HG02981 (cell line): ENCODE results near the gene ITSN2.
A peak's percentile ranks its signal among the peaks of the same experiment; 100 is the strongest.
"Not testable (repeated sequence)": the region's sequence is repeated elsewhere in the genome, so short reads cannot be mapped to it uniquely, and the experiment has no call there.

Experiments
- ATAC-seq: cut with Tn5 transposase; IDR thresholded peaks from one replicate; pipeline ENCODE4 v1.9.1; 2021; ENCODE audit warnings: mild to moderate bottlenecking, moderate library complexity; ENCODE audit not compliant: unreplicated experiment

Gene ITSN2

DNA sequence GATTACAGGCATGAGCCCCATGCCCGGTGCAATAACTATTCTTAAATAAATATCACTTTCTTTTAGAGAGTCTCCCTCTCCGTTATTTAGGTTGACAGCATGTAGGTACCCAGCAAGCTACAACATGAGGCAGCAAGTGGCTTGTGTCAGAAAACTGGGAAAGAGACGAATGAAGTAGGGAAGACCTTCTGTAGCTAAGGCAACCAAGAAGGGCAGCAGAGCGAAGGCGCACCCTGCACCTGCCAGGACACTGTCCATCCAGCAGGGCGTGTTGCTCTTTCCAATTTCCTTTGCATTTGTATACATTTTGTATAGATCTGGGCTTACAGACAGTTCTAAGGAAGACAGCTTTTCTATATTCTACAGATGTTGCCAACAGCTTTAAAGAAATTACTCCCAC is 137.4 kb downstream of the ITSN2 start:
- no peak for ATAC-seq

DNA sequence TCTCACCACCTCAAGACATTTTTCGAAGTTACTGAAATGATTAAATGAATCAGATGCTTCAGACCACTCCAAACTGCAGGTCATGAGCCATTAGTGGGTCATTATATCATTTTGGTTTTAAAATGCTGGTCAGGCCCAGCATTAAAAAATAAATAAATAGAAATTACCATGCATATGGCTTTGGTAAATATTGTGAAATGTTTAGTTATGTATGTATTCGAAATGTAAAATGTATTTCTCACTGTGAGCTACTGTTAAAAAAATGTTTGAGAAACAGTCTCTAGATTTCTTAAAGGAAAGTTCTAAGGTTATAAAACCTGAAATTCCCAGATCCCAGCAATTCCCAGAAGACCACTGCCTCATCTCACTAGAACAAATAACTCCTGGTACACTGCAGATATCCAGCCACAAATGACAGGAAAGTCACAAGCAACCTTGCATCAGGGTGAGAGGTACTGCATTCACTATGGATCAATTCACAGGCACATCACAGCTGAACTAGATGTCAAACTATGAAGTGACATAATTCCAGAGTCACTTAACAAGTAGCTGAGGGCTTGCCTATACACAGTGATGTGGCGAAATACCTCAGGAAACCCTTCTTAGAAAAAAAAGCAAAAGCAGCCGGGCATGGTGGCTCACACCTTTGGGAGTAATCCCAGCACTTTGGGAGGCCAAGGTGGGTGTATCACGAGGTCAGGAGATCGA is 138.8 kb downstream of the ITSN2 start:
- ATAC-seq = no peak

DNA sequence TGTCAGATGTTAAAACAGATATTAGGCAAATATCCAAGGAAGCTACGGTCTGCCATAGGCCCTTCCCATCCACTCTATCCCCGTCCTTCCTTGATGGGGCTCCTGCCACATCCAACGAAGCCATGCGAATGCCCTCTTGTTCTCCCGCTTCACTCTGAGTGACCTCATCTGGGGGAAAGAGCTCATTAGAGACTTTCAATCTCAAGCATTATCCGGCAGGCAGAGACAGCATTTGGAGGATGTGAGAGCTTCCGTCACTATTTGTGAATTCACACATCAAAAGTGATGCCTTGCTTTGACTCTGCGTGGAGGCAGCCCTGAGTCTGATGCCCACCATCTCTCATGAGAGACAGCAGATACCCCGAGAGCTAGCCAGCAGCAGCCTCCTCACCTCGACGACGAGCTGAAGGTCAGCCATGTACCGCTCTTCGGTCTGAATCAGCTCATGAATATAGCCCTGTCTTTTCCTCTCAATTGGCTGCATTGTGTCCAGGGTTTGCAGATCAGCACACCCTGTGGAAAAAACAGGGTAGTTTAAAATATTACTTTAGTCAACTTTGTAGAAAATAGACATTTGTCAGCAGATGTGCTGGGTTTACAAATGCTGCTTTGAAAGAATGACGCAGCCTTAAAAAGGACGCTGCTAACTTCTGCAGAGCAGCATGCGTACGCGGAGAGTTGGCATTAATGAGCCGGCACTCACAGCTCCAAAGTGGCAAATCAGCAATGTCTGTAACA is 139.6 kb downstream of the ITSN2 start:
- ATAC-seq = no peak

DNA sequence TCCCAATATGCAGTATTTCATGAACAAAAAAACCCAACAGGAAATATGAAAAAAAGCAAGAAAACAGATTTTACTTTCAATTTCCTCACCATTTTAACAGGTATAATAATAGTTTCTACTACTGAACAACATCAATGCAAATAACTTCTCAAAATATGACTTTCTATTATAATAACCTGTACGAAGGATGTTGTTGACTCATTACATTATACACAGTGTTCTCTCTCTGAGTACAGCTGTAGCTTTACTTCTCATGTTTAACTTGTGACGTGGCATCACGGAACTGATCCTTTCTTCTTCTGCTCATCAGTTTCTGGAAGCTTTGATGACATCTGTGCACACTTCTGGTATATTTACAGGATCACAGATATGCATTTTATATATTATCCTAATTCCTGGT is 145.5 kb downstream of the ITSN2 start:
- ATAC-seq = peak; percentile 96

DNA sequence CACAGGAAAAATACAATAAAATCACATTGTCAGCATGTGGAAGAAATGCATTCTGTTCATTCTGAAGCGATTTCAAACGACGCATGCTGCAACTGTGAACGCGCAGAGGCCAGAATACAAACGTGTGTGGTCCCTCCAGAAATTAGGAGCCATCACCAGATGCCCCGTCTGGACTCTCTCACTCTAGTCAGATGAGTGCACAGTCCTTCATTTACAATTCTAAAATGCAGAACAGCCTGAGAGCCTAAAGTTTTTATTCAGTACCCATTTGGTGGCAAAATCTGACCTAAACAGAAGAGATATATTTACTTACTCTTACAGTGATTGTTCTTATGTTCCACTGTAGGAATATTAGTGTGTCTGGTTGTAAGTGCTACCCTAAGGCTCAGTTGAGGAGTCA is 148.9 kb downstream of the ITSN2 start:
- ATAC-seq = no peak

DNA sequence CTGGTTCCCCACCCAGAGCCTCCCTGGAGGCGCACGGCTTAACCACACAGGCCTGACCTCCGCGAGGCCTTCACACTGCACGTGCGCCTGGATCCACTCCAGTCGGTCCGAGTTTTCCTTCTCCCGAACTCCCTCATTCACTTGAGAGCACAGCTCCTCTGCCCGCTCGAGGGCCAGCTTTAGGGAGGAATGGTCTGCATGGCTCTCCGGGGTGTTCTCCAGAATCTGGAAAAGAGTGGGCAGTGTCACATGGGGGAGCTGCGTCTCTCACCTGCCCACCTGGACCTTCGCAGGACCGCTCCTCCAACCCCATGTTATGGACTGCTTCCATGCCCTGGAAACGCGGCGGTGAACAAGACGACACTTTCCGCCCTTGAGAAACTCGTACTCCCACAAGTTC is 149.6 kb downstream of the ITSN2 start:
- ATAC-seq = no peak

DNA sequence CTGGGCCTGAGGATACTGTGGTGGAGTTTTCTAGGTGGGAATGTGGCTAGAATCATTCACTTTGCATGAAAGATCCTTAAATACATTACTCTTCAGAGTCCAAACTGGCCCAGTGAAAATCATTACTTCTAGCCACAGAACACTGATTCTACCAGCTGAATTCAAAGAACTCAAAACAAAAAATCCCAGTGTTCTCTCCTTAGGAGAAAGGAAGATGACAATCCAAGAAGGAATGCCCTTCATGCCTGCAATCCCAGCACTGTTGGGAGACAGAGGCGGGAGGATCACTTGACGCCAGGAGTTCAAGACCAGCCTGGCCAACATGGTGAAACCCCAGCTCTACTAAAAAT is 150.3 kb downstream of the ITSN2 start:
- no peak for ATAC-seq

DNA sequence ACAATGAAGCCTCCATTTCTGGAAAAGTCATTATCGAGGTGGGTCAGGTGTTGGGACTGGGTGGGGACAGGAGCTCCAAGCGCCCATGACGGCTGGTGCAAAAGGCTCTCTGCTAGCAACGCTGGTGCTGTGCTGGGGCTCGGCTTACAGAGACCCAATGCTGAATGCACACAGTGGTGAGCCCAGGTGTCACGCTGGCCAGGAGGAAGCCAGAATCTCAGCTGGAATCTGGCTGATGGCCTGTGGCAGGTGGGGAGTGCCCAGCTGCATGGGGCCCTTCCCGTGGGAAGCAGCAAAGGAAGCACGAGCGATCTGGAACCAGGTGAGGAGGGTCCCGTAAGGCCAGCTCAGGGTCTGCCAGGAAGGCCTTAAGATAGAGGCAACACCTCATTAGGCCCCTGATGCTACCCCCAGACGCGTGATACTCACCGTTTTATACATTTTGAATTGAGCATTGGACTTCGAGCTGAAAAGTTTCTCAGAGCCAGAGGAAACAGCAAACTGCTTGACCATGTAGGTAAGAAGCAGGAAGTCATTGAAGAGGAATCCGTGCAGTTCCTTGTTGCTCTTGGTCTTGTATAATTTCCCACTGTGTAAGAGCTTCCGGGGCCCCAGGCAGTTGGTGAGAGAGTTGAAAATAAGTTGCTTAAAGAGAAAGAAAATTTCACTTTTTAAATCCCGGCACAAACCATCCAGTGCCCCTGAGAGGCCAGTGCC is 150.8 kb downstream of the ITSN2 start:
- ATAC-seq = no peak

DNA sequence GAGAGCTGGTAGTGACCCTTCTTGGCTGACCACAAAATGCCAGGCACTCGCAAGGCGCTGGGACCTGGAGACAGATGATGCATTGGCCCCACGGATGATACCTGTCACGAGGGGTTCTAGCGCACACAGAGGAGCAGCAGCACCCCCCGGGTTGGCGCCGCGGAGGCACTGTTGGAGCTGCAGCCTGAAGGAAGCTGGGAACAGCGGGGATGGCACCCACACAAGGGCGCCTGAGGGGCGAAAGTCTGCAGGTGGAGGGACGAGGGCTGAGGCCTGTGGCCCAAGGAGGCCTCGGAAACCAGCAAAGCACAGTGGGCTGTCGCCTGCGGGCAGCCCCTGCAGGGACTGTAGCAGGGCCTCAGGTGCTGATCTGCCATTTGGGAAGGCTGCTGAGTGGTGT is 151.8 kb downstream of the ITSN2 start:
- ATAC-seq = no peak

DNA sequence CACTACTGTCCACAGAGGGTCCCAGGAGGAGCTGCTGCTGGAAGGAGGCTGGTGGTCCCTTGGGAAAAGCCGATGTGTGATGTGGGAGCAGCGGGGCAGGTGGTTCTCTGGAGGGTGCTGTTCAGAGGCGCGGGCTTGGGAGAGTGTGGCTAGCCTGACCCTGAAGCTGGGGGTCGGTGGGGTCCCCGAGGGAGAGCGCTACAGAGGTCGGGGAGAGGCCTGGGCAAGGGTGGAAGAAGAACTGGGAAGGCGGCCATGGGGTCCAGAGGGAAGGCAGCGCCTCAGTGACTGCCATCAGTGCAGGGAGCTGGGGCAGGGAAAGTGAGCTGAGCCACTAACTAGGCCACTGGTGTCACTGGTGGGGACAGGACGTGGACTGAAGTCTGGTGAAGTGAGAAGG is 153.0 kb downstream of the ITSN2 start:
- ATAC-seq = no peak

DNA sequence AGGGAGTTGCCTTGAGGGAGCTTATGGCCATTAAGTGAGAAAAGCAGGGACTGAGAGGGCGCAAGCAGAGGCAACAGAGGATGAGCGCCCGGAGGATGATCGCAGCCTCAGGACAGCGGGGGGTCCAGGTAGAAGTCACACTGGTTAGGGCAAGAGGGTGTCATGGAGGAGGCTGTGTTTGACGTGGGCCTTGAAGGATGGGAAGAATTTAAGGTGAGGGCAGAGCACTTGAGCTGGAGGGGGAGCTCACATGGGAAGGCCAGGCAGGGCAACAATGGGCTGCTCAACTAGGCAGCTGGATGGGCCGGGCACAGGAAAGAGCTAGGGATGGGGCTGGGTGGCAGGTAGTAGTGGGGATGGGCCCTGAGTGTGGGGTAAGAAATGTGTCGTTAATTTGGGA is 153.6 kb downstream of the ITSN2 start:
- no peak for ATAC-seq

DNA sequence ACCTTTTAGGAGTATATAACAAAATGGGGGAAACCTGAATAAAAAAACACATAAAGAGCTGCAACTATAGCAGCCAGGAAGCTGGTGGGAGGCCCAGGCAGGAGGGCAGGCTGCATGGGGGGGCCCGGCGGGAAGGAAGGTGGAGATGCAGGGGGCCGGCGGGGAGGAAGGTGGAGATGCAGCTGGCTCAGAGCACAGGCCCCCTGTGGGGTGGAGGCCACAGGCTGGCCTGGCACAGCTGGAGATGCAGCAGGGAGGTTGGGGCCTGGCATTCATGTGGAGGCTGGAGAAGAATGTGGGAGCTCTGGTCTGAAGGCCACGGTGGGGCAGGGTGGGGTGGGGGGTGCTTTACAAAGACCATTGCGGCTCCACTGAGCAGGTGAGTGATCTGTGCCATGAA is 154.1 kb downstream of the ITSN2 start:
- no peak for ATAC-seq

DNA sequence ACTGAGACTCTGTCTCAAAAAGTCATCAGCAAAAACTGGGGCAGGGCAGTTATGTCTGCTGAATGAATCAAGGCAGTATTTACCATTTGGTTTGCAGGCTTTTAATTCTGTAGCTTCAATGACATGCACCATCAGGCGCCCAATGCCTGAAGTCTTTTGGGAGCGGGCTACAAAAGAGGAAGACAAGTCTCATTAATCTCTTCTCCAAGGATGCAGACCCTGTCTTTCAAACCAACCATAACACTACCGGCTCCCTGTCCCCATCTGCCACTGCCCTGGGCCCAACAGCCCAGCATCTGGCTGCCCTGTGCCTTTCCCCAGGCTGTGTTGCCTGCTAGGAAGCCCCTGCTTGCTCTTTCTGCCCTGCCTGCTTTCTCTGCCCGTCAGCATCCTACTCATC is 155.2 kb downstream of the ITSN2 start:
- no peak for ATAC-seq

DNA sequence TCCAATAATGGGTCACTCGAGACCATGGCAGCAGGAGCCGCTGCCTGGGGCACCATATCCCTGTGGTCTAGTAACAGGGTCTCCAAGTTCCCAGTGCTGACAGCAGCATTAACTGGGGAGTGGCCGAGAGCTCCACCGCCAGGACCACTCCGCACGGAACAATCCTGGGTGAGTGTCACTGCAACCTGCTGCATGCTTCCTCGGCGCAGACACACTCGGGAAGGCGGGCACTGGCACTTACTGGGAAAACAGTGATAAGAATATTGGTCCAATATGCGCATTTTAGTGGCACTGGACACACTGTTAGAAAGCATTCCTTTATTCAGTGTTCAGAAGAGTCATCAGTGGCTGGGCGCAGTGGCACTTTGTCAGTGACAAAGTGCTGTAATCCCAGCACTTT is 155.8 kb downstream of the ITSN2 start:
- ATAC-seq = no peak

DNA sequence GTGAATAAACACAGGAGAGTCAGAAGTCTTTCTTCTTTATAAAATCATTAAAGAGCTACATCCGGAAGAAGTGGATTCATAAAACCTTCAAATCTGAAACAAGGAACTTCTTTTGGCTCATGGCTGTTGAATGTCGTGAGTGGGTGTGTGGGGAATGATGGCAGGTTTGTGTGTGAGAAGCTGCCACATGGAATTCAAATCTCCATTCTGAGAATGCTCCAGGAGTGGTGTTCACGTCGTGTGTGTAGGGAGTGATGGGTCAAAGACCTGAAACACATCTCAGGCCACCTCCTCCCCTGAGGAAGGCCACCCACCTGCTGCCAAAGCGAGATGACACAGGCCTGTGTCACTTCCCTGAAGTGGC is 156.6 kb downstream of the ITSN2 start:
- ATAC-seq = no peak

DNA sequence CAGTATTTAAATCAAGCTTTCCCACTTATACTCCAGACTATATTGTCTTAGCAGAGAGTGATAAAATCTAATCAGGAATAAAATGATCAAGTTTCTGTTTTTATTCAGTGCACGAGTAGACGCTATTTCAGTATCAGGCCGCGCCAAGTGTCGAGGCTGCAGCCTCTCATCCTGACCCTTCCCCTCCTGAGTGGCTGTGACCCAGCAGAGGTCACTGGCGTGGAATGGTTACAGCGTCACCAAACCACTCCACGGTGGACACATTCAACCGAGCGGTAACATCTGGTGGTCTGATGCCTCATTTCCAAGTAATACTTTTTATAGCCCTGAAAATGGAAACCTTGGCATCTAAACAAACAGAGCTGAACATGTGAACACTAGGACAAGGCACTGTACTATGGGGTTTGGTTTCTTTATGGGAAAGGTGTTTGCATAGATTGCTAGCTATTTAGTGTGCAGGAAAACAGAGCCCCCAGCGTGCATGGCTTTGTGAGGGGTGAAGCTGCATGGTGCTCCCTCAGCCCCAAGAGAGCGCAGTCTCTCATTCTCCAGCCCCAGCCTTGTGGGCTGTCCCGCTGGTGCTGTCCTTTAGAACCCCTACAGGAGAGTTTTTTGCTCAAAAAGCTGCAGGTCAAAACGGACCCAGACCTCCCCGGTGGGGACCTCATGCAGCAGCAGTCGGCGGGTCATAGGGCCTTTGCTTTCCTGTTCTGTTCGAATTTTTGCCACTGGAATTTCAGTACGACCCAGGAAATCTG is 157.1 kb downstream of the ITSN2 start:
- ATAC-seq = no peak

DNA sequence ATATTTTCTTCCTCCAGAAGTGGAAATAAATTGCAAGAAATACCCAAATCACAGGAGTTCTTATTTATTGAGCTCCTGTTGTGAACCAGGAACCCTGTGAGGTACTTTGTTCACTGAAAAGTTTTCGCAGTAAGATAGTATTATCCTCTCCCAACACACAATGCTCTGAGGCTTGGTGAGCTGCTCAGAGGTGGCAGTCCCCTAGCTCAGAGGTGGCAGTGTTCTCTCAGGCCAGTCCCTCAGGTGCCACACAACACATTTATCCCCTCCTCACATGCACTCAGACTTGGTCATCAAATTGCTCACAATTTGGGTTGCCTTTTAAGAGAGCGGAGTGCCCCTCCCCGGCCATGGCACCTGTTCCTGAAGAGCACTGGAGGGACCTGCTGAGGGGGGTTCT is 159.5 kb downstream of the ITSN2 start:
- ATAC-seq = no peak

DNA sequence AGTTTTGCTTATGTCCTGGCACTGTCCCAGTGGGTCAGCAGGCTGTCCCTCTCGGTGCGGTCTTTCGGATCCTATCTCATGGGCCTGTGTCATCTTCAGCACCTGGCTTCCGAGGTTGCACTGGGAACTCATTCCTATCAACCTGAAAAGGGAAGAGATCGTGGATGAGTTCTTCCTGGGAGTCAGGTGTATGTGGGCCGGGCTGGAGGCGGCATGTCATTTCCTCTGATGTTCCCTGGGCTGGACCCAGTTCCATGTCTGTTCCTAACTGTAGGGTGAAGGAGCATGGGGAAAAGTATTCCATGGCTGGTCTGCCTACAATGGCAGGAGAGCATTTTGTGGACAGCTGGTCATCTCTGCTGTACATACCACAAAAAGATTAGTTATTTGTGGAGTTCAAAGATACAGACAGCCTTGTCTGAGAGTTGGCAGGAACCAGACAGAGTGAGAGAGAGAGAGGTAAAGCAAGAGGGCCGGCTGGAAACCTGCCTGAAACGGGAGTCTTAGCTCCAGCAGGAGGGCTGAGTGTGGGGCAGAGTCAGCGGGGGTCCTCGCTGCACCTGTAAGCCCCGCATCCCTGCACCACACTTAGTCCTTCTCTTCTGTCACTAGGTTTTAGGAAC is 160.3 kb downstream of the ITSN2 start:
- ATAC-seq = no peak

DNA sequence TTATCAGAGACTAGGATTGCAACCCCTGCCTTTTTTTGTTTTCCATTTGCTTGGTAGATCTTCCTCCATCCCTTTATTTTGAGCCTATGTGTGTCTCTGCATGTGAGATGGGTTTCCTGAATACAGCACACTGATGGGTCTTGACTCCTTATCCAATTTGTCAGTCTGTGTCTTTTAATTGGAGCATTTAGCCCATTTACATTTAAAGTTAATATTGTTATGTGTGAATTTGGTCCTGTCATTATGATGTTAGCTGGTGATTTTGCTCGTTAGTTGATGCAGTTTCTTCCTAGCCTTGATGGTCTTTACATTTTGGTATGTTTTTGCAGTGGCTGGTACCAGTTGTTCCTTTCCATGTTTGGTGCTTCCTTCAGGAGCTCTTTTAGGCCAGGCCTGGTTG is 163.1 kb downstream of the ITSN2 start:
- ATAC-seq = not testable (repeated sequence)

DNA sequence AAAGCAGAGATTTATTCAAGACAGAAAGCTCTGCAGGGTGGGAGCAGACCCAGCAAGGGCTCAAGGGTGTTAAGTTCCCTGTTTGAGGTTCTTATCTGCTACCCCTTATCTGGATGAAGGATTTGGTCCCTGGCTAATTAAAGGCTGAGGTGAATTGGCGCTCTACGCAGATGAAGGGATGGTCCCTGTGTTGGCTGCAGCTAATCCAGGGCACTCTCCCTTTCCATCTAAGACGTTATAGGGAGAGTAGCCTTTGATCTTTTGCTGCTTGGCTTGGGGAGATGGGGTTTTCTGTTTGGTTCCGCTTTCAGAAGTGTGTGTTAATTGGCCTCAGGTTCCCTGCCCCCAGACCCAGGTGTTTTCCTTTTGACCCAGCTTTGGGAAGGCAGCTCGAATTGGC is 168.5 kb downstream of the ITSN2 start:
- no peak for ATAC-seq

DNA sequence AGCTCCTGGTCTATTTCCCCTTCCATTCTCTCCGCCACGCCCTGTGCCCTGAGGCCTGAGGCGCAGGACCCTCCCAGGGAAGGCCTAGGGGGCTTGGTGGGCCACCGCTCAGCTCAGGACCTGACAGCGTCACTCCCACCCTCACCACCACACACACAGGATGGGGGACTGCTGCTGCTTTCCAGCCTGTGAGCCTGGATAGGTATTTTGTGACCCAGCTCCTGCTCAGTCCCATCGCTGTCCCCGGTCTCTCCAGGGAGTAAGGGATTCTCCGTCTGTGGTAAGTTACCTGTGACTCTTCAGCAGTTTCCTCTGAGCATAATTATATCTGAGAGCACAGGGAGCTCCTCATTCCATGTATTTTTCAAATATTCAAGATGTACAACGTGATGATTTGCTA is 169.2 kb downstream of the ITSN2 start:
- no peak for ATAC-seq
